Right kidney (tissue), 1 donor: ENCODE results near the gene SLC25A11.
"Not testable (repeated sequence)": the region's sequence is repeated elsewhere in the genome, so short reads cannot be mapped to it uniquely, and the experiment has no call there.

Experiments used
- DNase-seq: peaks from one replicate; pipeline ENCODE4 v3.0.0-alpha.2; 2016

The SLC25A11 gene

DNA sequence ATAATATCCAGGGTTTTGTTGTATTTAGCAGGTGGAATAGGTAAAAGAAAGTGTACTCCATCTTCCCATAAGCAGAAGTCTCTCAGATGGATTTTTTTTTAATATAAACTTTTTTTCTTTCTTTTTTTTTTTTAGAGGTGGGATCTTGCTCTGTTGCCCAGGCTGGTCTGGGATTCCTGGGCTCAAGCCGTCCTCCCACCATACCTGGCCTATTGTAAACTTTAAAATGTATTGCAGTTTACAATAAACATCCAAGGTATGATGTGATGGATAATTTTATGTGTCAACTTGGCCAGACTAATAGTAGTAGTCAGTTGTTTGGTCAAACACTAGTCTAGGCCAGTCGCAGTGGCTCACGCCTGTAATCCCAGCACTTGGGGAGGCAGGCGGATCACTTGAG lies 18.5 kb downstream of the SLC25A11 start:
- DNase-seq, result no peak

DNA sequence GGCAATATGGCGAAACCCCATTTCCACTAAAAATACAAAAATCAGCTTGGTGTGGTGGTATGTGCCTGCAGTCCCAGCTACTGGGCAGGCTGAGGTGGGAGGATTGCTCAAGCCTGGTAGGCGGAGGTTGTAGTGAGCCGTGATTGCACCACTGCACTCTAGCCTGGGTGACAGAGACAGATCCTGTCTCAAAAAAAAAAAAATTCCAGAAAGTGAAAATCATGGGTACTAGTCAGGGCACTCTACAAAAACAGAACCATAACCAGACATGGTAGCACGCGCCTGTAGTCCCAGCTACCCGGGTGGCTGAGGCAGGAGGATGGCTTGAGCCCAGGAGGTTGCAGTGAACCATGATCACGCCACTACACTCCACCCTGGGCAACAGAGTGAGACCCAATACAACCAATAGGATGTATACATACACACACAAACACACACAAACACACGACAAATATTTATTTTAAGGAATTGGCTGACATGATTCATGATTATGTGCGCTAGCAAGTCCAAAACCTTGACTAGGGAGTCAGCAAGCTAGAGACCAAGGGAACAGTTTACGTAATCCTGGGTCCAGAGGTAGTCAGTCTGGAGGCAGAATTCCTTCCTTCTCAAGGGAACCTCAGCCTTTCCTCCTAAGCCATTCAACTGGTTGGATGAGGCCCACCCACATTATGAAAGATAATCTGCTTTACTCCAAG lies 19.3 kb downstream of the SLC25A11 start:
- no peak for DNase-seq

DNA sequence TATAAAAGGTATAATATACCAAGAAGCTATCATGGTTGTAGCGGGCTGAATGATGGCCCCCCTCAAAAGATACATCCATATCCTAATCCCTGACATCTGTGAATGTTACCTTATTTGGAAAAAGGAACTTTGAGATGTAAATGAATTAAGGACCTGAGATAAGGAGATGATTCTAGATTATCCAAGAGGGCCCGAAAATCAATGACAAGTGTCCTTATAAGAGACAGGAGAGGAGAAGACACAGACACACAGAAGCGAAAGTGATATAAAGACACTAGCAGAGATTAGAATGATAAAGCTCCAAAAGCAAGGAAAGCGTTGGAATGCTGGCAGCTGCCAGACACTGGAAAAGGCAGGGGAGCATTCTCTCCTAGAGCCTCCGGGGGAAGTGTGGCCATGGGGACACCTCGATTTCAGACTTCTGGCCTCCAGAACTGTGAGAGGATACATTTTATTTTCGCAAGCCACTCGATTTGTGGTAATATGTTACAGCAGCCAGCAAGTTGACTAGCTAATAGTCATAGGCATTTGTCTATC lies 20.3 kb downstream of the SLC25A11 start:
- DNase-seq, result no peak

DNA sequence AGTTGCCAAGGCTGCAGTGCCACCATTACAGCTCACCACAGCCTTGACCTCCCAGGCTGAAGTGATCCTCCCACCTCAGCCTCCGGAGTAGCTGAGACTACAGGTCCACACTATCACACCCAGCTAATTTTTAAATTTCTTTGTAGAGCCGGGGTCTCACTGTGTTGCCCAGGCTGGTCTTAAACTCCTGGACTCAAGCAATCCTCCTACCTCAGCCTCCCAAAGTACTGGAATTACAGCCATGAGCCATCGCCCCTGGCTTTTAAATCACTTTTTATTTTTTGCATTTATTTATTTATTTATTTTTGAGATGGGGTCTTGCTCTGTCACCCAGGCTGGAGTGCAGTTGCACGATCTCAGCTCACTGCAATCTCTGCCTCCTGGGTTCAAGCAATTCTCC lies 25.3 kb downstream of the SLC25A11 start:
- not testable (repeated sequence) for DNase-seq

DNA sequence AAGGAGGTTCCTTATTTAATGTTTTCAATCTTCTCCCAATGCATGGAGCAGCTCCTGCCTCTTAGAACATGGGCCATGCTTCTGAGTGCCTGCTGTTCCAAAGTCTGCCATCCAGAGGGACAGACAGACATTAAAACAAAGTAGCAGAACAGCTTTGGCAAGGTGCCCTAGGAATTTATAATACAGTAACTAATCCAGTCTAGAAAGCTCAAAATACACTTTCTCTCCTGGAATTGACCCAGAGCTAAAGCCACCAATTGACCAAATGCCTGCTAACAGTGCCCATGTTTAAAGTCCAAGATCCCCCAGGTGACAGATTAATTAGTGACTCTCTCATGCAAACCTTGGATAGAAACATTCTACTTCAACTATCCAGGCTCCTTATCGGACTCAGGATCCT lies 25.9 kb downstream of the SLC25A11 start:
- DNase-seq, result no peak

DNA sequence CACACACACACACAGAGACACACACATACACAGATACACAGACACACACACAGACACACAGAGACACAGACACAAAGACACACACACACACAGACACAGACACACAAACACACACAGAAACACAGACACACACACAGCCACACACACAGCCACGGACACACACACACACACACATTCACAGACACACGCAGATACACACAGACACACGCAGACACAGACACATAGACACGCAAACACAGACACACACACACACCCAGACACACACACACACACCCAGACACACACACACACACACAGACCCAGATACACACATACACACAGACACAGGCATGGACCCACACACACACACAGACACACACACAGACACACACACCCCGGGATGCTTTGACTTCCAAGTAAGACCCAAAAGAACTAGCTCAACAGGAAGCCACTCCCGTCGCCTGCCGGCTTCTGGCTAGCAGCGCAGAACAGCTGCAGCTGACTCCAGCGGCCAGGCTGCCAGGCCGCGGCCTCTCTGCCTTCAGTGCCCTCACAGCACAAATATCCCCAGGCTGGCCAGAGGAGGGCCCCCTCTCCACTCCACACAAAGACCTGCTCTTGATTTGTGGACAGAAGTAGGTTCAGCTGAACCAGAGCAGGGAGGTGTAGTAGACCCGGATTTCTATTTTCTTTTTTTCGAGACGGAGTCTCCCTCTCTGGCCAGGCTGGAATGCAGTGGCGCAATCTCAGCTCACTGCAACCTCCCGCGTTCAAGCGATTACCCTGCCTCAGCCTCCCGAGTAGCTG lies 30.9 kb downstream of the SLC25A11 start:
- peak; percentile 76 for DNase-seq

DNA sequence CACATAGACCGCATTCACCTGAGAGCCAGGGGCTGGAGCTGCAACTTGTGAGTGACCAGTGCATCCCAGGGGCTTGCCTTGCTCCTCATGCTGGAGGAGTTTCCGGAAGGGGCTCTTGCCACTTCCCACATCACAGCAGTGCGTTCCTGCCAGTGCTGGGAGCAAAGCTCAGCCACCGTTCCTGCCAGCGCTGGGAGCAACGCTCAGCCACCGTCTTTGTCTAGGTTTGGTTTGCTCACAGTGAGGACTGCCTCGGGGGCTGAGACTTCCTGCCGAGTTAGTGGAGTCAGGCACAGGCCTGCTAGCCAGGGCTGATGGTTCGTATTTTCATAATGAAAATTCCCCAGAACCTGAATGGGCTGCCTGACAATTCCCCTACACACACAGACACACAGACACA lies 31.5 kb downstream of the SLC25A11 start:
- DNase-seq, result peak; percentile 28

DNA sequence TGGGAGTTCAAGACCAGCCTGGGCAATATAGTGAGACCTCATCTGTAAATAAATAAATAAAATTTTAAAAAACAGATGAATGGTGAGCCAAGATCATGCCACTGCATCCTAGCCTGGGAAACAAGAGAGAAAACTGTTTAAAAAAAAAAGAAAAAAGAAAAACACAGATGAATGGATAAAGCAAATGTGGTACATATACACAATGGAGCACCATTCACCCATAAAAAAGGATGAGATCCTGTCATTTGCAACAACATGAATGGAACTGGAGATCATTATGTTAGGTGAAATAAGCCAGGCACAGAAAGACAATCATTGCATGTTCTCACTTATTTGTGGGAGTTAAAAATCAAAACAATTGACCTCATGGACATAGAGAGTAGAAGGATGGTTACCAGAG lies 33.2 kb downstream of the SLC25A11 start:
- not testable (repeated sequence) for DNase-seq

DNA sequence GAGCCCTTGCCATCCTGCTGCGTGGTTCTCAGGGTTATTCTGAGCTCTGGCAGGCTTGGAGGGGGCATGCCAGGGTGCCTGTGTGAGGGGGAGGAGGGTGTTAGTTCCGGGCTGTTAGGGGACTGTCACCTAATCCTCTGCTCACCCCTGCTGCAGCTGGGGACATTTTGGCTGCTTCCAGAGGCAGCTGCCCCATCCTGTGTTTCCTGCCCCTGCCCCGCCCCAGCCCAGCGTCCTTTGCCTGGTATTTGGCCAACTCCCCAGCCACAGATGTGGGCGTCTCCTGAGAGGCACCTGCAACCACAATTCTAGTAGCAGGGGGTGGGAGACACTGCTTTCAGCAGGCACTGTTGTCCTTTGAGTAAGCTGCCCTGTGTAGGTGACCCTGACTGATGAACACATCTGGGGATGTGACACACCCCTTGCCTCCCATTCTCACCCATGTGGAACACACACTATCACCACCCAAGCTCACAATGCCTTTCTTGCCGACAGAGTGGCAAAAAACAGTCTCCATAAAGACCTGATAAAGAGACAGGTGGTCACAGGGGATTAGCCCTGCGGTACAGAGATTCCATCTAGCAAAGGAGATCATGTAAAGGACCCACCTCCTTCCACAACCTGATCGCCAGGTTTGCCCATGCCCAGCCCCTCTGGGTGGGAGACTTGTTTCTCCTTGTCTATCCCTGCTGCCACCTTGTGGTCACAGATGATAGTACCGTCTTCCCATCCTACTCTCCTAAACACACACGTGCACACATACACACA lies 36.6 kb downstream of the SLC25A11 start, which contains the start of gene CHRNE:
TSS of gene CHRNE (minus strand) at position 48 of the 768 bp plus-strand sequence. CDS start at position 13, 35 bp downstream.
- DNase-seq, result peak; percentile 74

DNA sequence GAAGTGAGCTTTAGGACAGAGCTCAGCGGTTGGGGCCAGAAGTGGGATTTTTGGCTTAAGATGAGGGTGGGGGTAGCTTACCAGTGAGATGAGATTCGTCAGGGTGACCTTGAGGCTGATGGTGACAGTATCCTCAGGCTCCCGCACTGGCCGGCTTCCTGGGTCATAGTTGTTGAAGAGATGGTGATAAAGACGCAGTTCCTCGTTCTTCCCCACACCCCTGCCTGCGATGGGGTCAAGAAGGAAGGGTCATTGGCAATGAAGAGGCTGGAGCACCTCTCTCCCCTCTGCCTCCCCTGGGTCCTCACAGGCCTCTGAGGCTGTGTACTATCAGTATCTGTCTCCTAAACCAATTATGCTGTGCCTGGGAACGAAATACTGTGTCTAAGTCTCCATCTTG lies 37.3 kb downstream of the SLC25A11 start:
- no peak for DNase-seq

DNA sequence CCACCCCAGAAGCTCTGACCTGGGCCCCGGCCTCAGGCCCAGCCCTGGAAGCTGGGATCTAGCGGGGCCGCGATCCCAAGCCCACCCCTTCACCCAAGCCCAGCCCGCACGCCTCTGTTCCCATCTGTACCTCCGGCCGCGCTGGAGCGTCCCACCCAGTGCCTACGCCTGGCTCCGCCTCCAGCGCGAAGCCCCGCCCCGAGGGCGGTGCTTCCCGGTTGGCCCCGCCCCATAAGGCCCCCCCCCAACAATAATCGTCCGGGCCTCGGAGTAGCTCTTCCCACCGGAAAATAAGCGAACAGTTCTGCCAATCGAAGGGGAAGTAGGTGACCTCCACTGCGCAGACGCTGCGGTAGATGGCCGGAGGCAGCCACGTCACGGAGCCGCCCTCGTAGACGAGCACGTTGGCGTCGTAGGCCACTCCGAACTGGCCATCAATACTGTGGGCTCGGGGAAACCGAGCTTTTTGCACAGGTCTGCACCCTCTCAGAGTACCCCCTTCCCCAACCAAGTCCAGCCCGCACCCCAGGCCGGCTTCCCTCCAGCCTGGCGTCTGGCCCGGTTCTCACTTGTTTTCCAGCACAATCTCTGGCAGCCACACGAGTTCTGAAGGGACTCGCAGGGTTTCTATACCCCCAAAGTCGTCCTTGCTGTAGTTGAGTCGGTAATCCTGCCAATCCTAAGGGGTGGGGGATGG lies 38.0 kb downstream of the SLC25A11 start:
- peak; percentile 49 for DNase-seq

DNA sequence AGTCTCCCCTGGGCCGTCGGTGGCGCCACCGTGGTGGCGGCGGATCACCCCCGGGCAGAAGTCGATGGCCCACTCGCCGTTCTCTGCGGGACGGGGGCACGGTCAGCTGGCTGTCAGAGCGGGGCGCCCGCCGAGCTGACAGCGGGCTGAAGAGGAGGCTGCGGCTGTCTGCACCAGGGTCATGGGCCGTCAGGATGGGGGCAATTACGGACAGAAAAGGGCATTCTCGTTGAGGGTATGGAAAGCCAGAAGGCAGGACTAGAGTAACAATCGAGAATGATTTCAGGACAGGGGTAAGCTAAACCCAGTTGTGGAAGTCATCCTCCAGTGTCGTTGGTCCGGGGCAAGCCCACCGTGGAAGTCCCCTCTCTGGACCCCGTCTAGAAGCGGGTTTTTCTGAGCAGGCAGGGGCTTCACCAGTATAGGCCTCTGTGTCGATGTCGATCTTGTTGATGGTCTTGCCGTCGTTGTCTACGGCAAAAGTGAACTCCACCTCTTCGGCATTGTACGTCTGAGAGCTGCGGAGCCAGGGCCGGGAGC lies 38.7 kb downstream of the SLC25A11 start:
- DNase-seq, result no peak

DNA sequence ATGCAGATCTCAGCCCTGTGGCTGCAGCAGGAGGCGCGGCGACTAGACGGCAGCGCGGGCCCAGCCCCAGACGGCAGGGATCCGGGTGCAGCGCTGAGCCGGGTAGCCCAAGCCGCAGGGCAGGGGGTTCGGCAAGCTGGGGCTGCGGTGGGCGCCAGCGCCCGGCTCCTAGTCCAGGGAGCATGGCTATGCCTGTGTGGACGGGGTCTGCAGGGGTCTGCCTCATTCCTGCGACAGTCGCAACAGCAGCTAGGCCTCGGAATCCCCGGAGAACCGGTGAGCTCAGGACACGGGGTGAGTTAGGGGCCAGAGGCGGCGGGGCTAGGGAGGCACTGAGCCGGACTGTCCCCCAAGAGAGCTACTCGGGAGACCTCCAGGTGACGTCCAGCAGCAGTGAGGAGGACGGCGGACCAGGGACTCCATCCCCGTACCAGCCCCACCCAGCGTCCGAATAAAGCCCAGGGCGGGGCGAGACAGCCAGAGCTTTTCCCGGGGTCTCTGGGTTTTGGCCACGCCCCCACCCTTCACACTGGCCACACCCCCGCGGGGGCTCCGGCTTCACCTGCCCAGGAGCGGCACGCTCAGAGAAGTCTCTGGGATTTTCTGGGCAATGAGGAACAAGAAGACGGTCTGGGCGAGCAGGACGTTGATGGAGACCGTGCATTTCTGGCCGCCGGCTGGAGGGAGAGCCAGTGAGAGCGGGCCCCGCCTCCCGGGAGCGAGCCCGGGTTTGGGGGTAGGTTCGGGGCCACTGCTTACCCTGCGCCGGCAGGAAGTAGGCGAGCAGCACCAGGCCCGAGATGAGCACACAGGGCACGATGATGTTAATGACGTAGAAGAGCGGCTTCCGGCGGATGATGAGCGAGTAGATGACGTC lies 39.4 kb downstream of the SLC25A11 start:
- peak; percentile 72 for DNase-seq

DNA sequence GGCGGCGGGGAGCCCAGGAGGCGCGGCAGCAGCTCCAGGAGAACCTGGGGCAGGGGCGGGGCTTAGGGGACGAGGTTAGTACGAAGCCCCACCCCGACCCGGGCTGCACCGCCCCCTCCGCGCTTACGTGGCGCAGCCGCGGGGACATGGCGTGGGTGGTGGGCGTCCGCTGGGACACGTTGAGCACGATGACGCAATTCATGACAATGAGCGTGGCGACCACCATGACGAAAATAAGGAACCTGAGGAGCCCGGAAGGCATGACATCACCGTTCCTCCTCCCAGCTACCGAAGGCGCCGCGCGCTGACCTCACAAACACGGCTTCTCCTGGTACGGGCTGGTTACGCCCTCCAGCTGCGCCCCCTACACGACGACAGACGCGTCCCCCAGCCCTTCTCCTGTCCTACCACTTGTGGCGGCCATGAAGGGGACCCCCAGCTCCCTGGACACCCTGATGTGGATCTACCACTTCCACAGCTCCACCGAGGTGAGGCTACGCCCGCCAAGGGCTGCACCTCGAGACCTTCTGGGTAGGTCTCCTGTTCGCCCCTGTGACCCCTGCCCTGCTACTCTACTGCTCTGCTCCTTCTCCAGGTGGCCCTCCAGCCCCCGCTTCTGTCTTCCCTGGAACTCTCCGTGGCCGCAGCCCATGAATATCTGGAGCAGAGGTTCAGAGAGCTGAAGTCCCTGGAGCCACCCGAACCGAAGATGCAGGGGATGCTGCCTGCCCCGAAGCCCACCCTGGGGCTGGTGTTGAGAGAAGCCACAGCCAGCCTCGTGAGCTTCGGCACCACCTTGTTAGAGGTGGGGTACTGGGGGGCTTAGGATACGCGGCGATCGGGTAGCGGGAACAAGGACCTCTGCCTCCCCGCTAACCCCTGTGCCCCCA lies 40.3 kb downstream of the SLC25A11 start, which contains the start of gene C17orf107:
TSS of gene C17orf107 (plus strand) at position 196 of the 890 bp plus-strand sequence. CDS start at position 423, 227 bp downstream.
- DNase-seq, result peak; percentile 81

DNA sequence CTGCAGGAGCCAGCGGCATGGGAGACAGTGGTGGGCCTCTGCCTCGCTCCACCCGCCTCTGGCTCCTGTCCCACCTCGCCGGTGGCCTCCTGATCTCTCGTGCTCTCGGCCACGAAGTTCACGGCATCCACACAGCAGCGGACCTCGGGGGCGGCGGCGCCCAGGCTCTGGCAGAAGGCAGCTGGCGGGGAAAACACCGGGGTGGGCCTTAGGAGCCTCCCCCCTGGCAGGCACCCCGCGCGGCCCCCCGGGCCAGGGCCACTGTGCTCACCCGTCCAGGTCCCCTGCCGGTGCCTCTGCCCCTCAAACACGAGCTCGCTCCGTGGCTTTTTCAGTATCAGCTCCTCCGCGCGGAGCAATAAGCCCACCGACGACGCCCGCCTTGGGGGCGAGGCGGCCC lies 40.9 kb downstream of the SLC25A11 start:
- no peak for DNase-seq

DNA sequence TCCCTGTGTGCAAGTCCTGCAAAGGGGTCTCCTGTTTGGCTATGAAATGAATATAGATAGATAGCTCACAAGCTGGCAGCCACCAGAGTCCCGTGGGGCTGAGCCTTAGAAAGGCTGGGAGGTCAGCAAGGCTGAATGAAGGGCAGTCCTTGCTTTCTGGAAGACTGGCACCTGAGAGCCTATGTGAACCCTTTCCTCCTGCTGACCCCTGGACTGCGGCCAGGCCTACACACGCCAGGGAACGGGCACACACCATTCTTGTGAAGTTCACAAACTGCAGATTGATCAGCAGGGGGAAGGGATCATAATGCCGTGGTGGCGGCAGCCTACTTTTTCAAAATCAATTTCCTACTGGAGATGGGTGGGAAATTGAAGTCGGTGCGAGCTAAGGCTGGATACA lies 41.5 kb downstream of the SLC25A11 start:
- DNase-seq, result no peak

DNA sequence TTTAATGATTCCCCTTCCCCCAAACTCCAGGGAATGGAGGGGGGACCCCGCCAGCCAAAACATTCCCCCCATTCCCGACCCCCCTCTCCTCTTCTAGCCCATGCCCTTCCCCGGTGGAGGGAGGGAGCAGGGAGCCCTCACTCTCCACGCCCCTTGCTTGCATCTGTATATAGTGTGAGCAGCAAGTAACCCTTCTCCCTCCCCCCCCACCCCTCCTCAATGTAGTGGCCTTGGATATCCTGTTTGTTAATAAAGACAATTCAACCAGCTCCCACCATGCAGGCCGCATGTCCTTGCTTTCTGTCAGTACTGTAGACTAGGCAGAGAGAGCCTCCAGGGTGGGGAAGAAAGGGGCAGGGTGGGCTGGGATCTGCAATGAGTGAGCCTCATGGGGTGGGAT lies 42.1 kb downstream of the SLC25A11 start:
- DNase-seq, result no peak

DNA sequence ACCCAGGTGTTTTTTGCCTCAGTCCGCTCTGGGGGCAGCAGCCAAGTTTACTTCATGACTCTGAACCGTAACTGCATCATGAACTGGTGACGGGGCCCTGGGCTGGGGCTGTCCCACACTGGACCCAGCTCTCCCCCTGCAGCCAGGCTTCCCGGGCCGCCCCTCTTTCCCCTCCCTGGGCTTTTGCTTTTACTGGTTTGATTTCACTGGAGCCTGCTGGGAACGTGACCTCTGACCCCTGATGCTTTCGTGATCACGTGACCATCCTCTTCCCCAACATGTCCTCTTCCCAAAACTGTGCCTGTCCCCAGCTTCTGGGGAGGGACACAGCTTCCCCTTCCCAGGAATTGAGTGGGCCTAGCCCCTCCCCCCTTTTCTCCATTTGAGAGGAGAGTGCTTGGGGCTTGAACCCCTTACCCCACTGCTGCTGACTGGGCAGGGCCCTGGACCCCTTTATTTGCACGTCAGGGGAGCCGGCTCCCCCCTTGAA lies 42.6 kb downstream of the SLC25A11 start:
- no peak for DNase-seq
